Liver (tissue), 3 donors: ENCODE results near the gene SLC25A33.
"Not testable (repeated sequence)": the region's sequence is repeated elsewhere in the genome, so short reads cannot be mapped to it uniquely, and the experiment has no call there.

Experiments
- FOXA1 ChIP-seq: IDR thresholded peaks from 2 replicates; pipeline ENCODE4 v1.6.1; 2016; ENCODE audit warnings: antibody characterized with exemption
- JUND ChIP-seq, 2 donors: IDR thresholded peaks; 2 replicates each; pipeline ENCODE4 v1.6.1; 2016; ENCODE audit warnings: antibody characterized with exemption in 2 of 2
- MAX ChIP-seq: IDR thresholded peaks from 2 replicates; pipeline ENCODE4 v1.6.1; 2016; ENCODE audit warnings: antibody characterized with exemption
- RAD21 ChIP-seq, 2 donors: IDR thresholded peaks; 2 replicates each; pipeline ENCODE4 v1.6.1; 2016; ENCODE audit warnings: antibody characterized with exemption in 2 of 2, mild to moderate bottlenecking in 2 of 2
- RXRA ChIP-seq, 2 donors: IDR thresholded peaks; 2 replicates each; pipeline ENCODE4 v1.6.1; 2017 to 2018; ENCODE audit warnings: antibody characterized with exemption in 2 of 2, mild to moderate bottlenecking in 1 of 2
- SP1 ChIP-seq: IDR thresholded peaks from 2 replicates; pipeline ENCODE4 v1.6.1; 2018; ENCODE audit warnings: antibody characterized with exemption, mild to moderate bottlenecking
- TAF1 ChIP-seq: conservative IDR thresholded peaks from 2 replicates; pipeline ENCODE4 v1.6.1; 2016; ENCODE audit warnings: antibody characterized with exemption, mild to moderate bottlenecking
- TF ChIP-seq, protein P1 (sequence below): IDR thresholded peaks from 2 replicates; pipeline ENCODE4 v1.6.1; 2016; ENCODE audit warnings: antibody characterized with exemption
- TF ChIP-seq, protein P2 (sequence below): fragments of 150-350 bp; IDR thresholded peaks from 2 replicates; pipeline ENCODE4 v1.5.1; 2017; ENCODE audit warnings: improper control_type of control experiment, low read depth, low read length; ENCODE audit not compliant: missing input control
- TF ChIP-seq, protein P3 (sequence below): IDR thresholded peaks from 2 replicates; pipeline ENCODE4 v1.6.1; 2016; ENCODE audit warnings: antibody characterized with exemption
- donor health status: healthy.
- donor health status: healthy.

GRCh38 chr1:9560090-9560489, 20.8 kb downstream of the SLC25A33 start:
- TF ChIP-seq, protein P1, sequence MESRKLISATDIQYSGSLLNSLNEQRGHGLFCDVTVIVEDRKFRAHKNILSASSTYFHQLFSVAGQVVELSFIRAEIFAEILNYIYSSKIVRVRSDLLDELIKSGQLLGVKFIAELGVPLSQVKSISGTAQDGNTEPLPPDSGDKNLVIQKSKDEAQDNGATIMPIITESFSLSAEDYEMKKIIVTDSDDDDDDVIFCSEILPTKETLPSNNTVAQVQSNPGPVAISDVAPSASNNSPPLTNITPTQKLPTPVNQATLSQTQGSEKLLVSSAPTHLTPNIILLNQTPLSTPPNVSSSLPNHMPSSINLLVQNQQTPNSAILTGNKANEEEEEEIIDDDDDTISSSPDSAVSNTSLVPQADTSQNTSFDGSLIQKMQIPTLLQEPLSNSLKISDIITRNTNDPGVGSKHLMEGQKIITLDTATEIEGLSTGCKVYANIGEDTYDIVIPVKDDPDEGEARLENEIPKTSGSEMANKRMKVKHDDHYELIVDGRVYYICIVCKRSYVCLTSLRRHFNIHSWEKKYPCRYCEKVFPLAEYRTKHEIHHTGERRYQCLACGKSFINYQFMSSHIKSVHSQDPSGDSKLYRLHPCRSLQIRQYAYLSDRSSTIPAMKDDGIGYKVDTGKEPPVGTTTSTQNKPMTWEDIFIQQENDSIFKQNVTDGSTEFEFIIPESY: not testable (repeated sequence)
- TF ChIP-seq, protein P2, sequence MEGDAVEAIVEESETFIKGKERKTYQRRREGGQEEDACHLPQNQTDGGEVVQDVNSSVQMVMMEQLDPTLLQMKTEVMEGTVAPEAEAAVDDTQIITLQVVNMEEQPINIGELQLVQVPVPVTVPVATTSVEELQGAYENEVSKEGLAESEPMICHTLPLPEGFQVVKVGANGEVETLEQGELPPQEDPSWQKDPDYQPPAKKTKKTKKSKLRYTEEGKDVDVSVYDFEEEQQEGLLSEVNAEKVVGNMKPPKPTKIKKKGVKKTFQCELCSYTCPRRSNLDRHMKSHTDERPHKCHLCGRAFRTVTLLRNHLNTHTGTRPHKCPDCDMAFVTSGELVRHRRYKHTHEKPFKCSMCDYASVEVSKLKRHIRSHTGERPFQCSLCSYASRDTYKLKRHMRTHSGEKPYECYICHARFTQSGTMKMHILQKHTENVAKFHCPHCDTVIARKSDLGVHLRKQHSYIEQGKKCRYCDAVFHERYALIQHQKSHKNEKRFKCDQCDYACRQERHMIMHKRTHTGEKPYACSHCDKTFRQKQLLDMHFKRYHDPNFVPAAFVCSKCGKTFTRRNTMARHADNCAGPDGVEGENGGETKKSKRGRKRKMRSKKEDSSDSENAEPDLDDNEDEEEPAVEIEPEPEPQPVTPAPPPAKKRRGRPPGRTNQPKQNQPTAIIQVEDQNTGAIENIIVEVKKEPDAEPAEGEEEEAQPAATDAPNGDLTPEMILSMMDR: not testable (repeated sequence)
- TF ChIP-seq, protein P3, sequence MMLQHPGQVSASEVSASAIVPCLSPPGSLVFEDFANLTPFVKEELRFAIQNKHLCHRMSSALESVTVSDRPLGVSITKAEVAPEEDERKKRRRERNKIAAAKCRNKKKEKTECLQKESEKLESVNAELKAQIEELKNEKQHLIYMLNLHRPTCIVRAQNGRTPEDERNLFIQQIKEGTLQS: not testable (repeated sequence)
- TF ChIP-seq JUND (IDR thresholded peaks at IDR 0.05); FOXA1; TAF1; RAD21 (IDR thresholded peaks at IDR 0.05); MAX; SP1; RXRA (IDR thresholded peaks at IDR 0.05): not testable (repeated sequence)
